ENCODE data around the gene APOF.

DNA sequence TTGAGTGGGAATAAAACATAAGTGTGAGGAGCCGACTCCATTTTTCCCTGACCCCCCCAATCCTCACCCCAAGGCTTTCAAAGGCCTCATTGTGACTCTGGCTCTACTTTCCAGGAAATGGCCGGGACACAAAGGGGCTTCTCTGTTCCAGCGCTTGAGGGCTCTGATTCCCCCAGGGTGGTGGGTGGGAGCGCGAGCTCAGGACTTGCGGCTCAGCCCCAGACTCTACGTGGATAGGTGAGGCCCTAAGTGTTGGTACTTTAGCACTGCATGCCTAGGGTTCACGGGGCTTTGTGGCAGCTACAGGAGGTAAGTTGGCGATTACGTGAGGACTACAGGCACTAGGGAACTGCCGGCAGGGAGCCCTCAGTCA is 47.4 kb downstream of the APOF start:
- TF ChIP-seq SAFB (IDR thresholded peaks at IDR 0.05; ENCODE audit: borderline replicate concordance, low read depth, low read length) (no peak), ERF (CRISPR knock-in tag; IDR thresholded peaks at IDR 0.05) (no peak)
- TF ChIP-seq, protein P1, sequence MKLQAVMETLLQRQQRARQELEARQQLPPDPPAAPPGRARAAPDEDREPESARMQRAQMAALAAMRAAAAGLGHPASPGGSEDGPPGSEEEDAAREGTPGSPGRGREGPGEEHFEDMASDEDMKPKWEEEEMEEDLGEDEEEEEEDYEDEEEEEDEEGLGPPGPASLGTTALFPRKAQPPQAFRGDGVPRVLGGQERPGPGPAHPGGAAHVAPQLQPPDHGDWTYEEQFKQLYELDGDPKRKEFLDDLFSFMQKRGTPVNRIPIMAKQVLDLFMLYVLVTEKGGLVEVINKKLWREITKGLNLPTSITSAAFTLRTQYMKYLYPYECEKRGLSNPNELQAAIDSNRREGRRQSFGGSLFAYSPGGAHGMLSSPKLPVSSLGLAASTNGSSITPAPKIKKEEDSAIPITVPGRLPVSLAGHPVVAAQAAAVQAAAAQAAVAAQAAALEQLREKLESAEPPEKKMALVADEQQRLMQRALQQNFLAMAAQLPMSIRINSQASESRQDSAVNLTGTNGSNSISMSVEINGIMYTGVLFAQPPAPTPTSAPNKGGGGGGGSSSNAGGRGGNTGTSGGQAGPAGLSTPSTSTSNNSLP (IDR thresholded peaks at IDR 0.05; ENCODE audit: borderline replicate concordance, low read depth, low read length) = no peak

All from K562 (cell line).